AG04450 (cell line): ENCODE measurements around the gene SDK1. TPM values are rescaled to one million over a fixed set of nuclear protein-coding genes. Genes with fewer than 3 reads are reported as not detected.

Experiments used
- CTCF ChIA-PET: fragments of 300-600, 350-600 bp; formaldehyde crosslinking; extraction: SDS; loops from one replicate; lab custom pipeline; 2022; ENCODE audit warnings: antibody characterized with exemption, inconsistent platforms; lab: Charles Lee
- POLR2A ChIA-PET: fragments of 350-600 bp; formaldehyde crosslinking; extraction: SDS; loops from one replicate; lab custom pipeline; 2021; ENCODE audit warnings: antibody characterized with exemption, inconsistent platforms; lab: Yijun Ruan, JAX
- DNase-seq: peaks from one replicate; pipeline ENCODE4 v3.0.0-alpha.2; 2011; ENCODE audit warnings: low read depth, low spot score
- H3K27ac ChIP-seq: one replicate; pipeline ENCODE4 v1.5.1; 2012; ENCODE audit warnings: low read depth, low read length, control low read depth
- H3K27me3 ChIP-seq: one replicate; pipeline ENCODE4 v1.6.0; 2012; ENCODE audit warnings: low read length; ENCODE audit not compliant: control insufficient read depth, insufficient read depth
- H3K4me3 ChIP-seq: 2 replicates; pipeline ENCODE4 v1.5.1; 2011; ENCODE audit warnings: mild to moderate bottlenecking, low read depth, low read length, control low read depth
- H3K9me3 ChIP-seq: 2 replicates; pipeline ENCODE4 v1.5.1; 2012; ENCODE audit warnings: low read length; ENCODE audit not compliant: control insufficient read depth, insufficient read depth
- CTCF ChIP-seq: IDR thresholded peaks from 2 replicates; pipeline ENCODE4 v1.5.1; 2011; ENCODE audit warnings: low read depth, low read length, control low read depth, inconsistent platforms
- polyA plus RNA-seq: library from polyadenylated mRNA; depleted of rRNA; stranded (reverse); fragments of >200 nt; gene quantifications from 2 replicates; pipeline ENCODE4 v1.2.3, GENCODE V29; 2011

The SDK1 gene
- polyA plus RNA-seq, 1 experiment, result 2.2 TPM

- TF ChIP-seq CTCF, result no peak
- ChIA-PET CTCF (interaction anchor here (0.6 to 1.5 kb wide), 6 partner anchors 71 to 594 kb away, joined by 3 to 5 read pairs (median 3); no protein-coding TSS in a partner anchor), POLR2A (no interaction called here)
- no peak for DNase-seq
- Histone ChIP-seq H3K9me3 (no peaks in the 10 kb centered on the region), H3K27ac (no peak overlapping the region), H3K4me3 (peak overlapping the region; percentile 59), H3K27me3 (peaks cover 24% of the 10 kb centered on the region)
Measured at GRCh38 chr7:3302681-3303320, 1.7 kb downstream of the SDK1 start.

- Histone ChIP-seq H3K27me3 (peaks cover 24% of the 10 kb centered on the region), H3K27ac (no peak overlapping the region), H3K9me3 (no peaks in the 10 kb centered on the region), H3K4me3 (no peak overlapping the region)
- DNase-seq, result no peak
- TF ChIP-seq CTCF, result no peak
- ChIA-PET POLR2A (no interaction called here), CTCF (no interaction called here)
Measured at GRCh38 chr7:3304131-3304530, 3.1 kb downstream of the SDK1 start.

- H3K4me3 ChIP-seq, result no peak overlapping the region
- DNase-seq, result no peak
- H3K9me3 ChIP-seq, result no peaks in the 10 kb centered on the region
- ChIA-PET POLR2A (no interaction called here), CTCF (interaction anchor here (0.6 kb wide), 1 partner anchor 12 kb away, joined by 3 read pairs; no protein-coding TSS in a partner anchor)
- peaks cover 14% of the 10 kb centered on the region for H3K27me3 ChIP-seq
- no peak for TF ChIP-seq CTCF
- H3K27ac ChIP-seq, result no peak overlapping the region
Measured at GRCh38 chr7:3307435-3307834, 6.4 kb downstream of the SDK1 start.

- POLR2A ChIA-PET, result no interaction called here
- Histone ChIP-seq H3K27me3 (peaks cover 5% of the 10 kb centered on the region), H3K4me3 (no peak overlapping the region), H3K27ac (no peak overlapping the region), H3K9me3 (no peaks in the 10 kb centered on the region)
- CTCF ChIA-PET, result interaction anchor here (0.6 to 1.9 kb wide), 9 partner anchors 8 to 1325 kb away, joined by 3 to 7 read pairs (median 4); partner anchors contain the start of gene SDK1
- DNase-seq, result no peak
- TF ChIP-seq CTCF, result 0 out of 2 replicates have a peak, but pooled peaks have one; percentile 7
Measured at GRCh38 chr7:3309140-3309539, 8.1 kb downstream of the SDK1 start.

- Histone ChIP-seq H3K9me3 (no peaks in the 10 kb centered on the region), H3K4me3 (no peak overlapping the region), H3K27ac (no peak overlapping the region), H3K27me3 (peaks cover 5% of the 10 kb centered on the region)
- CTCF ChIA-PET, result interaction anchor here (0.6 to 1.9 kb wide), 3 partner anchors 9 to 351 kb away, joined by 4 to 6 read pairs (median 5); partner anchors contain the start of gene SDK1
- no peak for TF ChIP-seq CTCF
- no peak for DNase-seq
- POLR2A ChIA-PET, result no interaction called here
Measured at GRCh38 chr7:3309956-3310355, 8.9 kb downstream of the SDK1 start.
